Ovary (tissue), 9 donors: Measurements from ENCODE around the gene ABHD4. TPM values are rescaled to one million over a fixed set of nuclear protein-coding genes. Genes with fewer than 3 reads are reported as not detected.

ENCODE experiments used
- DNase-seq, 5 donors: peaks; one replicate each; pipeline ENCODE4 v3.0.0-alpha.2; 2019 to 2020
- H3K27ac ChIP-seq, 2 donors: fragments of 200-600 bp; one replicate each; pipeline versions ENCODE4 v1.5.1 to v1.8.0; 2019 to 2022
- H3K27me3 ChIP-seq: fragments of 200-600 bp; one replicate; pipeline ENCODE4 v1.8.0; 2022
- H3K36me3 ChIP-seq: fragments of 200-600 bp; sonication (generic); one replicate; pipeline ENCODE4 v1.5.1; 2019
- H3K4me1 ChIP-seq: one replicate; pipeline ENCODE4 v1.8.1; 2013; ENCODE audit warnings: mild to moderate bottlenecking, moderate library complexity; ENCODE audit not compliant: insufficient read depth
- H3K4me3 ChIP-seq: fragments of 200-600 bp; sonication (generic); one replicate; pipeline ENCODE4 v1.5.1; 2017
- H3K9me3 ChIP-seq, 2 donors: fragments of 200-600 bp in 1 of 2; sonication (generic) in 1 of 2; one replicate each; pipeline versions ENCODE4 v1.5.1 to v1.8.1; 2013 to 2019; ENCODE audit warnings: mild to moderate bottlenecking in 1 of 2, moderate library complexity in 1 of 2
- EP300 ChIP-seq: sonication (generic); formaldehyde crosslinking; IDR thresholded peaks from one replicate; pipeline ENCODE4 v1.6.1; 2017; ENCODE audit warnings: antibody characterized with exemption
- POLR2A ChIP-seq: fragments of 450-650 bp; IDR thresholded peaks from one replicate; pipeline ENCODE4 v1.6.1; 2017; ENCODE audit warnings: antibody characterized with exemption, mild to moderate bottlenecking, moderate library complexity
- WGBS, 3 donors: extraction: QIAGEN DNeasy Blood & Tissue Kit in 1 of 3; methylation state at CpG; one replicate each; pipeline versions ENCODE4 v1.1.5 to v1.1.7; 2013 to 2017; 5-methylcytosine and 5-hydroxymethylcytosine counted together
- intact Hi-C, 4 donors: fragments of 100-400 bp; cut with DNase I; formaldehyde crosslinking; loops; one replicate each; pipeline versions ENCODE4 v1.11.0 to v1.15.1; 2022 to 2023
- polyA plus RNA-seq, 2 donors: library from polyadenylated mRNA; stranded (reverse); fragments of 200-250 nt in 1 of 2; fragments of 350-450 nt in 1 of 2; fragmentation: Illumina TruSeq in 1 of 2; extraction: RNeasy Lipid Tissue Mini Kit (QIAGEN cat#74804) in 1 of 2; gene quantifications; one replicate each; pipeline ENCODE4 v1.2.3, GENCODE V29; 2013 to 2014
- total RNA-seq, 7 donors: library from RNA; depleted of rRNA in 2 of 7; stranded (reverse); fragments of >200 nt in 2 of 7; fragmentation: NEBNext Ultra II Directional in 3 of 7; extraction: Animal tissue kit (Norgen Biotek cat#: 25700) in 3 of 7; gene quantifications; one replicate each; pipeline versions ENCODE4 v1.1.0 to v1.2.4, GENCODE V29; 2016 to 2023
- TF ChIP-seq, protein P1 (sequence below), 3 donors: fragments of 450-650 bp in 2 of 3; fragments of 200-600 bp in 1 of 3; IDR thresholded peaks; one replicate each; pipeline versions ENCODE4 v1.5.1 to v1.8.0; 2016 to 2022; ENCODE audit warnings: antibody characterized with exemption in 3 of 3, mild to moderate bottlenecking in 1 of 3
- donor health status: DM: no; HTN: no; CAD: no; lungs with moderate emphysema.
- donor health status: DM: no; HTN: no; CAD: no.
- donor health status: Bipolar disorder and iron deficiency.
- donor health status: DM: yes; HTN: yes; CAD: no.
- donor health status: DM: no; HTN: no; CAD: no.
- donor health status: DM: yes; HTN: yes; CAD: no.

Gene ABHD4
- total and polyA plus RNA-seq, 9 donors = 5.6 to 64.0 (median 18.8) TPM

DNA sequence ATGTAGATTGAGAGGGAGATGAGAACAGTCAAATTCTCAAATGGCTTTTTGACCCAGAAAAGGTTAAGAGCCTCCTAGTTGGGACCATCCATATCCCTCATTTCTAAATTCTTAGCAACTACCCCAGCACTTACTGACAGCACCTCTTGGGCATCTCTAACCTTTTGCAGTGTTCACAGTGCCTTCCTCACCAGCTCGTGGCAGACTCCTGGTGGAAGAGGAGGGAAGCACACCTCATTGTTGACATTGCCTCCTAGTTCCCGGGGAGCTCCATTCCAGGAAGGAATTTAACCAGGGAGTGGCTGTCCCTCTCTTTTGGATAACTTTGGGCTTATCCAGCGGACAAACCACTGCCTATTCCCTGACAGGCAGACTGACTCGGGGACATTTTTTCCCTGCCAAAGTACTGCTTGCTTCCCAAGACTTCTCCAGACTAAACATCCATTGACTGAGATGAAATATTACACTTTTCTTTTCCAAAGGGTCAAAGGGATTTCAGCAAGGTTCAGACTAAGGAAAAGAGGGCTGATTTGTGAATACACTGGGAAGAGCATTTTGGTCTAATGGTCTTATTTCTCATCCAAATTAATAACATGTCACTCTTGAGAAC lies 55.0 kb downstream of the ABHD4 start:
- TF ChIP-seq, protein P1, sequence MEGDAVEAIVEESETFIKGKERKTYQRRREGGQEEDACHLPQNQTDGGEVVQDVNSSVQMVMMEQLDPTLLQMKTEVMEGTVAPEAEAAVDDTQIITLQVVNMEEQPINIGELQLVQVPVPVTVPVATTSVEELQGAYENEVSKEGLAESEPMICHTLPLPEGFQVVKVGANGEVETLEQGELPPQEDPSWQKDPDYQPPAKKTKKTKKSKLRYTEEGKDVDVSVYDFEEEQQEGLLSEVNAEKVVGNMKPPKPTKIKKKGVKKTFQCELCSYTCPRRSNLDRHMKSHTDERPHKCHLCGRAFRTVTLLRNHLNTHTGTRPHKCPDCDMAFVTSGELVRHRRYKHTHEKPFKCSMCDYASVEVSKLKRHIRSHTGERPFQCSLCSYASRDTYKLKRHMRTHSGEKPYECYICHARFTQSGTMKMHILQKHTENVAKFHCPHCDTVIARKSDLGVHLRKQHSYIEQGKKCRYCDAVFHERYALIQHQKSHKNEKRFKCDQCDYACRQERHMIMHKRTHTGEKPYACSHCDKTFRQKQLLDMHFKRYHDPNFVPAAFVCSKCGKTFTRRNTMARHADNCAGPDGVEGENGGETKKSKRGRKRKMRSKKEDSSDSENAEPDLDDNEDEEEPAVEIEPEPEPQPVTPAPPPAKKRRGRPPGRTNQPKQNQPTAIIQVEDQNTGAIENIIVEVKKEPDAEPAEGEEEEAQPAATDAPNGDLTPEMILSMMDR (IDR thresholded peaks at IDR 0.05) = peak; percentile 18 to 43 (median 22)
- TF ChIP-seq EP300 = no peak
- H3K4me3 ChIP-seq = no peak overlapping the region
- no peaks in the 10 kb centered on the region for H3K4me1 ChIP-seq
- no peaks in the 10 kb centered on the region for H3K36me3 ChIP-seq
- 3 to 4% (median 4%) methylated on average over 4 of the region's 4 CpGs for WGBS, 3 donors
- H3K27ac ChIP-seq = no peak overlapping the region
- no peaks in the 10 kb centered on the region for H3K27me3 ChIP-seq
- H3K9me3 ChIP-seq = no peaks in the 10 kb centered on the region
- peak; percentile 15 to 56 (median 26) for DNase-seq
- intact Hi-C loops = loop anchor here in 1 of 4 donors (10.0 kb wide), 1 partner anchor 98 kb away; no protein-coding TSS in a partner anchor

DNA sequence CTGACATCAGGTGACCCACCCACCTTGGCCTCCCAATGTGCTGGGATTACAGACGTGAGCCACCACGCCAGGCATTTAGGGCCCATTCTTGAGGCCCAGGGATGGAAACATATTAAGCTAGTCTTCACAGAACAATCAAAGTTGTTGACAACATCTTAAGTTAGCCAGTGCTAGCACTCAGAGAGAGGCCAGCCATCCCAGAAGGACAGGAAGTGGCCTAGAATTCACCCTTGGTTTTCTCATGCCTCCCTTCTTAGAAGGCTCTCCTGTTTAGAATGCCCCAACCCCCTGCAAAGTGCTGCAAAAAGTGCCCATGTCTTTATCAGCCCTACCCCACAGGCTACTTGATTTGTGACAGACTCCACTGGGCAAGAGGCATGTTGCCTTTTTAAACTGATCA lies 58.1 kb downstream of the ABHD4 start:
- DNase-seq = no peak
- no peaks in the 10 kb centered on the region for H3K27me3 ChIP-seq

DNA sequence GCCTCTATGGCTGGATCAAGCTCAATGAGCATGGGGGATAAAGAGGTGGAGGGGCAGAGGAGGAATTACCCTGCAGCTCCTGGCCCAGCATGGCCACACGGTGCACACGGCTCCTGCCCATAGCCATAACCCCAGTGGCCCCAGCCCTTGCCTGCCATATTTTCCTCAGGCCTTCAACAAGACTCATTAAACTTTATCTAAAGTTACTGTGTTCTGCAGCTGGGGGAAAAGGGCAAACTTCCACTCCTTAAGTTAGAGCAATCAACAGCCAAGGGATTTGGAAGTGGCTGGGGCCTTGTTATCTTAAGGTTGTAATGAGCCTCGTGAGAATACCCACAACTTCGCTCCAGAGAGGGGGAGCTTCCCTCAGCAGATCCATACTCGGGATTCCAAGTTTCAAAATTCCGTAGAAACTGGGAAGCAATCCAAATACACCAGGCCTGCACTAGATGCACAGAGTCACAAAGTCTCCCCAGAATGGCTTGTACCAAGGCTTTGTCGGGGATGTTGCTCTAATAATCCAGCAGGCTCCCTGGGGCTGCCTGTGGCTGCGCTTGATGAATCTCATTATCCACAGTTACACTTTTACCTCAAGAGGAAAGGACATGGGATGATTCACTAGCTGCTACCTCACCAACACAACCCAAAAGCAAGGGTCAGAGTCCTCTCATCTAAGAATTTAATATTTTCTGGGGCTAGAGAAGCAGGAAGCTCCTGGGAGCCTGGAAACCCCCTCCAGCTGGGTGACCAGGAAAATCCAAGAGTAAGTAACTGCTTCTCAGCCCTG lies 59.0 kb downstream of the ABHD4 start:
- 17 to 28% (median 25%) methylated on average over 8 of the region's 8 CpGs for WGBS, 3 donors
- H3K27ac ChIP-seq = no peak overlapping the region
- H3K9me3 ChIP-seq = no peaks in the 10 kb centered on the region
- no peak overlapping the region for H3K4me3 ChIP-seq
- TF ChIP-seq POLR2A (no peak), EP300 (no peak)
- TF ChIP-seq, protein P1 (IDR thresholded peaks at IDR 0.05) = no peak
- intact Hi-C loops = loop anchor here in 1 of 4 donors (10.0 kb wide), 1 partner anchor 102 kb away; no protein-coding TSS in a partner anchor
- no peaks in the 10 kb centered on the region for H3K4me1 ChIP-seq
- H3K27me3 ChIP-seq = no peaks in the 10 kb centered on the region
- no peaks in the 10 kb centered on the region for H3K36me3 ChIP-seq
- DNase-seq = no peak

More for the DNA sequence above, 58.1 kb downstream of the ABHD4 start:
- H3K4me3 ChIP-seq = no peak overlapping the region
- H3K27ac ChIP-seq = no peak overlapping the region
- intact Hi-C loops = loop anchor here in 1 of 4 donors (10.0 kb wide), 1 partner anchor 101 kb away; no protein-coding TSS in a partner anchor
- WGBS, 3 donors = 83 to 90% (median 88%) methylated on average over 2 of the region's 2 CpGs
- H3K9me3 ChIP-seq = no peaks in the 10 kb centered on the region
- H3K4me1 ChIP-seq = no peaks in the 10 kb centered on the region
- TF ChIP-seq EP300 = no peak
- TF ChIP-seq, protein P1 (IDR thresholded peaks at IDR 0.05) = no peak
- no peaks in the 10 kb centered on the region for H3K36me3 ChIP-seq

DNA sequence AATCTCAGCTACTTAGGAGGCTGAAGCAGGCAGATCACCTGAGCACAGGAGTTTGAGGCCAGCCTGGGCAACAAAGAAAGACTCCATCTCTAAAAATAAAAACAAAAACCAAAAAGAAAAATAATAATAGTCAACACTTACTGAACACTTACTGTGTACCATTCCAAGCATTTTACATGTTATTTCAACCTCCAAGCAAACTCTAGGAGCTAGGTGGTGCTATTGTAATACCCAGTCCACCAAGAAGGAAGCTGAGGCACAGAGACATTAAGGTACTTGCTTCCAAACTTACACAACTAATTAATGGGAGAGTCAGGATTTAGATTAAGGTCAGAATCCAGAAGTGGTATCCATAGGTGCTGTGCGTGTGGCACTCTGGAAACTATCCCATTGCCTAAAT lies 59.8 kb downstream of the ABHD4 start:
- no peaks in the 10 kb centered on the region for H3K4me1 ChIP-seq
- intact Hi-C loops = loop anchor here in 1 of 4 donors (10.0 kb wide), 1 partner anchor 103 kb away; no protein-coding TSS in a partner anchor
- no peak for TF ChIP-seq EP300
- TF ChIP-seq POLR2A = no peak
- H3K27me3 ChIP-seq = no peaks in the 10 kb centered on the region
- no peak for DNase-seq
- no peaks in the 10 kb centered on the region for H3K9me3 ChIP-seq
- no peak overlapping the region for H3K4me3 ChIP-seq
- H3K36me3 ChIP-seq = no peaks in the 10 kb centered on the region
- no peak overlapping the region for H3K27ac ChIP-seq
- WGBS, 3 donors = 90 to 97% (median 94%) methylated on average over 1 of the region's 1 CpG
